ENCODE data around the gene AUTS2.

DNA sequence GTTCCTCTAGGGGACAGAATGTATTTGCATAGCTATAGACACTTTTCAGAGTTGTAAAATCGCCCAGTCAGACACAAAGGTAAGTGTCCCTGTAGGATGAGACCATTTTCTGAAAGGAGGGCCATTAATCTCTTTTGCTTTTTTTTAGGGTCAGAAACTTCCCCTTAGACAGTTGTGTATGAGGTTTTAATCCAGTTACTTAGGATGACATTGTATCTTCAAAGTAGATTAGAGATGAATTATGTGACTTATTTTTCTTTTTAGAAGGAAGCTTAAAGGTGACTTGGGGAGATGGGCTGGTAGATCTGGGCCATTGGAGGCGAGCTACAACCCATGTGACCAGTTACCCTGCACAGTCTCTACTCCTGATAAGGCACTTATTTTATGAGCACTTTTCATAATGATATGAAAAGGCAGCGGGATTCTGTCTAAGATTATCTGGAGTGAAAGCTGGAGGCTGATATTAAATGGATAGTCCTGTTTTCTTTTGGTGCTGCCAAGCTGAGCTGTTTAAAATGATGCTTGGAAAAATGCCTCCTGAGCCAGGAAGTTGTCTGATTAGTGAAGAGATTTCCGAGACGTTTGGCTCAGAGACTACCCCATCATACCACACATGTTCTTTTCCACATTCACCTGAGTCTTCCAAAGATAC lies 264.3 kb downstream of the AUTS2 start:
- TF ChIP-seq EGR1 (IDR thresholded peaks at IDR 0.05; ENCODE audit: low read depth in 2 of 2) = no peak
- no peak for TF ChIP-seq CTCF (IDR thresholded peaks at IDR 0.05; ENCODE audit: low read depth, low read length, missing input control)
